NK-92 (cell line): ENCODE results near the gene CDC42.
"Not testable (repeated sequence)": the region's sequence is repeated elsewhere in the genome, so short reads cannot be mapped to it uniquely, and the experiment has no call there.

Experiments used
- DNase-seq: peaks from one replicate; lab custom pipeline; 2025; ENCODE audit not compliant: unreplicated experiment; lab: John Stamatoyannopoulos, UW

Gene CDC42

DNA sequence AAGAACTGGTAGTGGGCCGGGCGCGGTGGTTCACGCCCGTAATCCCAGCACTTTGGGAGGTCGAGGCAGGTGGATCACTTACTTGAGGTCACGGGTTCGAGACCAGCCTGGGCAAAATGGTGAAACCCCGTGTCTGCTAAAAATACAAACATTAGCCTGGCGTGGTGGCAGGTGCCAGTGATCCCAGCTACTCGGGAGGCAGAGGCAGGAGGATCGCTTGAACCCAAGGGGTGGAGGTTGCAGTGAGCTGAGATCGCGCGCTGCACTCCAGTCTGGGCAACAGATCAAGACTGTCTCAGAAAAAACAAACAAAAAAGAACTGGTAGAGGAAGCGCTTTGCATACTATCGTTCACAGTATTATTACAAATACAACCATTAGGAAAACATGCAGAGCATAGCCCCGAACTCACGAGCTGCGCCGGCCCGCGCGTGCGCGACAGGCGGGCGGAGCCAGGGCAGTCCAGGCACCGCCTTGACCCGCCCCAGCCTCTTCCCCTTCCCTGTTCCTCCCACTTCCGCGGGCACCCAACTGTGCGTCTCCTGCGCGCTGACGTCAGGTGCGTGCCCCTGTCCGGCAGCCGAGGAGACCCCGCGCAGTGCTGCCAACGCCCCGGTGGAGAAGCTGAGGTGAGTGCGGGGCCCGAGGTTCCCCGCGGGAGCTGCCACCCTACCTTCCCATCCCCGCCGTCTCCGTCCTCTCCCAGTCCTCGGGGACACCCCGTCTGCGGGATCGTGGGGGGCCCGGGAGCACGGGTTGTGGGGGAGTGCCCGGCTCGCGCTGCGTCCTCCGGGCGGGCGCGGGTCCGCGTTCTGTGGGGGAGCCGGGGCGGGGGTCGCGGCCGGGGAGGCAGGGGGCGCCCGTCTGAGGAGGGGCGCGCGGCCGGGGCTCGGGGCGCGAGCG is at the start of gene CDC42:
Gene CDC42, plus strand, starts transcription at position 595 of the 902 bp plus-strand sequence. CDS start 25,770 bp downstream, outside the sequence.
- peak; percentile 73 for DNase-seq

DNA sequence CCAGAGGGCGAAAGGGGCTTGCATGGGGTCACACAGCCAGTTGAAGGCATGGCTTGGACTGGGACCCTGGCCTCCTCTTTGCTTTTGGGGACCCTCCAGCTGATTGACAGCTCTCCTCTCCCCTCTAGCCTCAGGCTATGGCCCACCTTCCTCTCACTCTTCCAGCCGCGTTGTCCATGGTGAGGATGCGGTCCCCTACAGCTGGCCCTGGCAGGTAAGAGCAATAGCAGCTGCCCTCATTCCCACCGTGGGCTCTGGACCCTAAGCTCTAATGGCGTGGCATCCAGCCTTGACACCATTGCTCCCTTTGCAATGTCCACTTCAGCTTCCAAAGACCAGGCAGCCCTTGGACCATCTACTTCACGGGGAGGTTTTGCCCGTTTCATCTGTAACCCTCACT is 49.6 kb upstream of the CDC42 start:
- not testable (repeated sequence) for DNase-seq

GRCh38 chr1:22003959-22004358 is 48.5 kb upstream of the CDC42 start:
- DNase-seq = not testable (repeated sequence)

DNA sequence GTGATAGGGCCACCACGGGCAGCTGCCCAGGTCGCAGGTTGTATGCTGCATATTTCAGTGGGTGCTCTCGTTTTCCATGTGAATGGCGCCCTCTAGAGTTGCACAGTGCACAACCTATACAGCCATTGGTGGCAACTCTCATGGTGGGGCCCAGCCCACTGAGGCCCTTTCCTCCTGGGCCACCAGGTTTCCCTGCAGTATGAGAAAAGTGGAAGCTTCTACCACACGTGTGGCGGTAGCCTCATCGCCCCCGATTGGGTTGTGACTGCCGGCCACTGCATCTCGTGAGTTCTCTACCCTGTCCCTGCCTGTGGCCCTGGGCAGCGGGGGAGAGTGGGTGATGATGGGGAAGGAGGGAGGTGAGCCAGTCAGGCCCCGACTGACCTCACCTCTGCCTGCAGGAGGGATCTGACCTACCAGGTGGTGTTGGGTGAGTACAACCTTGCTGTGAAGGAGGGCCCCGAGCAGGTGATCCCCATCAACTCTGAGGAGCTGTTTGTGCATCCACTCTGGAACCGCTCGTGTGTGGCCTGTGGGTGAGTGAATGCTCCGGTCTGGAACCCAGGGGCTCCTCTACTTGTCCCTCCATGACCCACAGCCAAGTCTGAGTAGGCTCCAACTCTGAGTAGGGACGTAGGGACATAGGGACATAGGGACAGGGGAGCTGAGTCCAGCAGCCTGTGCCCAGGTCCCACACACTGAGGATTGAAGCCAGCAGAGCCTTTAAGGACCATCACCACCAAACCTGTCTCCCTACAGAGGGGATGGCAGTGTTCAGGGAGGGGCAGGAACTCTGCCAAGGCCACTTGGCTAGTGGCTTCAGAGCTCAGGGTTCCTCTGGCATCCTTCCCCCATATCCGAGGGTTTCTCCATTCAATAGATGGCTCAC is 47.0 kb upstream of the CDC42 start:
- DNase-seq = not testable (repeated sequence)

GRCh38 chr1:22006736-22007135 is 45.8 kb upstream of the CDC42 start:
- DNase-seq = not testable (repeated sequence)

DNA sequence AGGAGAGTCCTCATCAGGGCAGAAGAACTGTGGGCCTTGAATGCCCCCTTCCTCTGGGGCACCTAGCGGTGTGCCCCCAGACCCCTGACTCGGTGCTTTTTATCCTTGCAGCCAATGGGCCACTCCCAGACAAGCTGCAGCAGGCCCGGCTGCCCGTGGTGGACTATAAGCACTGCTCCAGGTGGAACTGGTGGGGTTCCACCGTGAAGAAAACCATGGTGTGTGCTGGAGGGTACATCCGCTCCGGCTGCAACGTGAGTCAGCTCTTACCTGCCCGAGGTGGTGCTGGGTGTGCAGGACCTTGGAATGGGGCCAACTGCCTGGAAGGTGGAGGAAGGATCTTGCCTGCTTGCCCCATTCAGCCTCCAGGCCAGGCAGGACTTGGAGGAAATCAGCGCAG is 45.2 kb upstream of the CDC42 start:
- DNase-seq = not testable (repeated sequence)

GRCh38 chr1:22009566-22009965 is 42.9 kb upstream of the CDC42 start:
- not testable (repeated sequence) for DNase-seq

- DNase-seq = not testable (repeated sequence)
Measured at GRCh38 chr1:22012752-22013151, 39.8 kb upstream of the CDC42 start.

GRCh38 chr1:22014575-22015206 is 37.8 kb upstream of the CDC42 start:
- not testable (repeated sequence) for DNase-seq

DNA sequence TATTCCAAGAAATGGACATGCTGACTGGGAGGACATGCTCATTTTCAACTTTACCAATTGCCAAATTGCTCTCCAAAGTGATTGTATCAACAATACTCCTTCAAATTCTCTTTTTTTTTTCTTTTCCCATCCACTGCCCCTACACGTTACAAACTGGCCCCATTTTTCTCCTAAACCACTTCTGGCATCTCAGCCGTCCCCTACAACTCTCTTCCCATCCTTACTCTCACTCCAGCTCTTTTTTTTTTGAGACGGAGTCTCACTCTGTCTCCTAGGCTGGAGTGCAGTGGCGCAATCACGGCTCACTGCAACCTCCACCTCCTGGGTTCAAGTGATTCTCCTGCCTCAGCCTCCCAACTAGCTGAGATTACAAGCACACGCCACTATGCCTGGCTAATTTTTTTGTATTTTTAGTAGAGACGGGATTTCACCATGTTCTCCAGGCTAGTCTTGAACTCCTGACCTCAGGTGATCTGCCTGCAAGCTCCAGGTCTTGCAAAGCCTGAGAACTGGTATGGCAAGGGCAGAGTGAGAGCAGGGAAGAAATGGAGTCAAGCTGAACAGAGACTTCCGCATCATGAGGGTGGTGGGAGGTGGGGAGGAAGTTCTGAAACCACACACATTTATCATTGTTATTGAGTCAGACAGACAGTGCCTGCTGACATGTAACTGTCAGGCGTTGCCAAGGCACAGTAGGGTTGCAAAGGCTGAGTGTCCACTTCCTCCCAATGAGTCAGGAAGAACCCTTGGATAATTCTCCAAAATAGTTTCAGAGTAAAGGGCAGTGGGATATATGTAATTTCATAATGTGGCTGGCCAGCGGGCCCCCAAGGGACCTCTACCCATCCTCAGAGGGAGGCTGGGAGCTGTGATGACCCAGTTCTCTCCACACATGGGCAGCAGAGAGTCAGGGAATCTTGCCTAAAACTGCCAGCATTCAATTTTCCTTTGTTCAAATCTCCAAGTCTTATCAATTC is 33.6 kb upstream of the CDC42 start:
- no peak for DNase-seq

- DNase-seq = no peak
Measured at GRCh38 chr1:22021061-22021460, 31.4 kb upstream of the CDC42 start.

DNA sequence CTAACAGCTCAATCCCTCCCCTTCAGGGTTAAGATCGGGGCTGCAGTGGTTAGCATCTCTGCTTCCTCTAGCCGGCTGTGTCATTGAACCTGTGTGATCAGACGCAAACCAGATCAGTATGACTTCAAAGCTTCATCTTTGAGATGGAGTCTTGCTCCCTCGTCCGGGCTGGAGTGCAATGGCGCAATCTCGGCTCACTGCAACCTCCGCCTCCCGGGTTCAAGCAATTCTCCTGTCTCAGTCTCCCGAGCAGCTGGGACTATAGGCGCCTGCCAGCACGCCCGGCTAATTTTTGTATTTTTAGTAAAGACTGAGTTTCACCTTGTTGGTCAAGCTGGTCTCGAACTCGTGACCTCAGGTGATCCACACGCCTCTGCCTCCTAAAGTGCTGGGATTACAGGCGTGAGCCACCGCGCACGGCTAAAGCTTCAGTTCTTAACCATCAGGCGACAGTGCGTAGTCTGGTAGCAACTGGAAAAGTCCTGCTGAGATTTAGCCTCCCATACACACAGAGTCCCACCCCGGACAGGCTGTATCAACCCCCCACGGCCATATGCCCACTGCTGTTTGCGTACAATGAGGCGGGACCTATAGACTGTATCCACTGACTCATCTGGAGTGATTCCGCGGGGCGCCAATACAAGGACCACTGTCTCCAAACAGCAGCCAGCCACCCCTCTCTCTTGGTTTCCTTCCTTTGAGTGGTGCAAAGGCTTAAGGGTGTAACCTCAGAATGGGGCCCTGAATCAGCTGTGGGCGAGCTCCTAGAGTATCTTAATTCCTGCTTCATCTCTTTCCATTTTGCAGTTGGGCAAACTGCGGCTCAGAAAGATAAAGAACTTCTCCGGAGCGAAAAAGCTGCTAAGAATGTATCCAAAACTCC is 27.8 kb upstream of the CDC42 start:
- peak; percentile 17 for DNase-seq

- DNase-seq = peak; percentile 63
Measured at GRCh38 chr1:22025368-22026155, 26.9 kb upstream of the CDC42 start.

GRCh38 chr1:22026924-22027289 is 25.6 kb upstream of the CDC42 start:
- no peak for DNase-seq

GRCh38 chr1:22030057-22030456 is 22.5 kb upstream of the CDC42 start:
- DNase-seq = no peak

DNA sequence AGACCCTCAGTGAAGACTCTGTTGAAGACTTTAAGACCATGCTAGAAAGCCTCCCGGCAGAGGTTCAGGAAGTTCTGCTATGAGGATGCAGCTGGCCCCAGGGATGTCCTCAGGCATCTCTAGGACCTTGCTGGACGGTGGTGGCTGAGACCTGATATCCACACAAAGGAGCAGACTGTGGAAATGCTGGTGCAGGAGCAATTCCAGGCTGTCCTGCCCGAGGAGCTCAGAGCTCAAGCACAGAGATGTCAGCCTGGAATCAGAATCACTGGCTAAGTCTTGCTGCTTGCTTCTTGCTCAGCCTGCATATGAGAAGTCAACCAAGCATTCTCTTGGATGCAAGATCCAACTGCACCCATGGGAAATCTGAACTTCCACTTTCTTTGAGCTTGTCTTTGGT is 22.0 kb upstream of the CDC42 start:
- DNase-seq = no peak

DNA sequence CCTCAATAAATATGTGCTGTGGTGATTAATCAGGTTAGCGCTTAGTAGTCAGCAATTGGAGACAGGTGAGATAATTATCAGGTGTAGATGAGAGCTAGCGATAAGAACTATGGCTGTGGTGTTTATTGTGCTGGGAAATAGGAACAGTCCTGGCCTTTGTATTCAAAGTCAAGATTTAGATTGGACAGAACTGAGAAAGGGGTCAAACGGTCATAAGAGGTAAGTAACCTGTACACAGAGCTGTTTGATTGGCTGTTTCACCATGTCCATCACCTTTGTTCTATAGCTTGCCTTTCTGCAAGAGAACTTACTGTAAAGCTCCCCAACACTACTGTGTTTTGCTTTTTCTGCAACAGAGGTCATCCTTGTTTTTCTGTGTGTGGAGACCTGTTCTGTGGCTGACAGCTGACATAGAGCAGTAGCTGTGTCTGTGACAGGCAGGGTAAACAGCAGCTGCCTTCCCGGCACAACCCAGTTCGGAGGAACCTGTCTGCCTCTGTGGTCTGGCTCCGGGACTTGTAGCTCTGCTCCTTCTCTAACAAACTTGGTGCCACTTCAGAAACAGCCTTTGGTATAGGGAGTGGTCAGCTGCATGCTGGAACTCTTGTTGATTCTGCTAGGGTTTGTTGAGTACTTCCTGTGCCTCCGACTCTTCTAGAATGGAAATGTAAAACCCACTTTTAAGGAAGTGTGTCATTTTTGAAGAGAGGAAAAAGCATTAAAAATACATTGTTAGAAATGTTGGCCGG is 21.1 kb upstream of the CDC42 start:
- no peak for DNase-seq

DNA sequence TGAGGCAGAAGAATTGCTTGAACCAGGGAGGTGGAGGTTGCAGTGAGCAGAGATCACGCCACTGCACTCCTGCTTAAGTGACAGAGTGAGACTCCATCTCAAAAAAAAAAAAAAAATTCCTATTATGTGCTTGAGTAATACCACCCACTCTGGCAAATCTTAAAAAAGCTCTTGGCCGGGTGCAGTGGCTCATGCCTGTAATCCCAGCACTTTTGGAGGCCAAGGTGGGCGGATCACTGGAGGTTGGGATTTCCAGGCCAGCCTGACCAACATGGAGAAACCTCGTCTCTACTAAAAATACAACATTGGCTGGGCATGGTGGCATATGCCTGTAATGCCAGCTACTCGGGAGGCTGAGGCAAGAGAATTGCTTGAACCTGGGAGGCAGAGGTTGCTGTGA is 17.7 kb upstream of the CDC42 start:
- DNase-seq = not testable (repeated sequence)
